ENCODE measurements around the gene GTF2A1L. TPM values are rescaled to one million over a fixed set of nuclear protein-coding genes. Genes with fewer than 3 reads are reported as not detected.
"Not testable (repeated sequence)": the region's sequence is repeated elsewhere in the genome, so short reads cannot be mapped to it uniquely, and the experiment has no call there.

The GTF2A1L gene
- total RNA-seq, 2 experiments from 2014 or later, result not detected

DNA sequence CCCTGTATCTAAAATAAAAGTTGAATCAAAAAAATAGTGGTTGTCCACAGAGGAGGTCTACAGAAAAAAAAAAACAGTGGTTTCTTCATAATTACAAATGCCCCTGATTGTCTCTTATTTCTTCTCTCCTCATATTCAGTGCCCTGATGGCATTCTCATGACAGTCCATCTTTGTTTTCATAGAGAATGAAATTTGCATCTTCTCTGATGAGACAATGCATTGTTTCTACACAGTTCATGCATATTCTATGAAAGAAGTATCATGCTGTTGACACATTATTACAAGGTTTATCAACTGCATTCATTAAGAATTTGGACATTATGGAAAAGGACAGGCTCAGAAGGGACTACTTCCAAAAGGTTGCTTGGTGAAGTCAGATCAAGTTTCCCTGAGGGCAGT is 78.3 kb downstream of the GTF2A1L start:
- POLR2A ChIA-PET, result no interaction called here
- Mint-ChIP-seq H3K4me1 (no peaks in the 10 kb centered on the region), H3K36me3 (no peaks in the 10 kb centered on the region), H3K27ac (no peak overlapping the region), H3K9me3 (no peaks in the 10 kb centered on the region), H3K4me3 (no peak overlapping the region), H3K27me3 (no peaks in the 10 kb centered on the region)
- DNase-seq (no peak), ATAC-seq (ENCODE audit: low read depth) (no peak)

DNA sequence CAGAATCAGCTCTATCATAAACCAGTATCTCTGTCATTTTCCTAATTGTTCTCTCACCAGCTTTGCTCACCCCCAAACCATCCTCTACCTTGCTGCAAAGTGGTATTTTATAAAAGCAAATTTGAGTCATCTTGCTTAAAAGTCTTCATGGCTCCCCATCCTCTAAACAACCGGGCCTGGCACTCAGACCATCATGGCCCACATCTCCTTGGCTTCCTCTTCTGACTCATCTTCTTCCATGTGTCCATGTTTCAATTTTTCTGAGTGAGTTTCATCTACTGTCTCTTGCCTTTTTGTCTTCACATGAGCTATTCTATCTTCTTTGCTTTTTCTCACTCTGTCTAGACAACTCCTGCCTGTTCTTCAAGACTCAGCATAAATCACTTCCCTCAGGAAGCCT is 79.2 kb downstream of the GTF2A1L start:
- H3K9me3 Mint-ChIP-seq, result no peaks in the 10 kb centered on the region
- H3K4me1 Mint-ChIP-seq, result no peaks in the 10 kb centered on the region
- ATAC-seq (ENCODE audit: low read depth) (no peak), DNase-seq (no peak)
- no peaks in the 10 kb centered on the region for H3K36me3 Mint-ChIP-seq
- POLR2A ChIA-PET, result no interaction called here
- no peak overlapping the region for H3K27ac Mint-ChIP-seq
- H3K4me3 Mint-ChIP-seq, result no peak overlapping the region
- H3K27me3 Mint-ChIP-seq, result no peaks in the 10 kb centered on the region

DNA sequence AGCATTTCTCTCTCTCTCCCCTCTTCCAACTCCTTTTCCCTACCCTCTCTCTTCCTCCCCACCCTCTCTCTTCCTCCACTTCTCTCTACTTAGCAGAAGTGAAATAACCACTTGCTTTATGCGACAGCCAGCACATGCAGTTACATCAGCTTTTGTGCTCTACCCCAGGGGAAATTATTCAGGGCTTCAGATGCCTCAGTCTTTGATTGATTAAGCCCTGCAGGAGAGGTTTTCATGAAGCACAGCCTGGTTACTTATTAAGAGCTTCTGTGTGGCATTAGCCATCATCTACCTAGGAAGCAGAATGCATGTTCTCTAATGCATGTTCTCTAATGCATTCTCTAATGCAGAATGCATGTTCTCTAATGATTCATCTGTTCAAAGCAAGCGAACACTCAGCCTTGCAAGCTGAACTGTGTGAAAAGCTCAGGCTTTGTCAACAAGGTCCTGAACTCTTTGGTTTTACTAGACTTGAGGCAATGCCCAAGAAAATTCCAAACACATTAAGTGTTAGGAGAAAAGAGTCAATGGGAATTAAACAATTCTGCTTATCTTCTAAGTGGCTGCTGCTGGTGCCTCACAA is 81.8 kb downstream of the GTF2A1L start:
- Mint-ChIP-seq H3K9me3 (no peaks in the 10 kb centered on the region), H3K36me3 (no peaks in the 10 kb centered on the region), H3K27ac (no peak overlapping the region), H3K4me3 (no peak overlapping the region), H3K4me1 (no peaks in the 10 kb centered on the region), H3K27me3 (no peaks in the 10 kb centered on the region)
- ATAC-seq (ENCODE audit: low read depth), result no peak
- no peak for DNase-seq
- POLR2A ChIA-PET, result interaction anchor here (0.7 kb wide), 1 partner anchor 107 kb away, joined by 3 read pairs; no protein-coding TSS in a partner anchor

DNA sequence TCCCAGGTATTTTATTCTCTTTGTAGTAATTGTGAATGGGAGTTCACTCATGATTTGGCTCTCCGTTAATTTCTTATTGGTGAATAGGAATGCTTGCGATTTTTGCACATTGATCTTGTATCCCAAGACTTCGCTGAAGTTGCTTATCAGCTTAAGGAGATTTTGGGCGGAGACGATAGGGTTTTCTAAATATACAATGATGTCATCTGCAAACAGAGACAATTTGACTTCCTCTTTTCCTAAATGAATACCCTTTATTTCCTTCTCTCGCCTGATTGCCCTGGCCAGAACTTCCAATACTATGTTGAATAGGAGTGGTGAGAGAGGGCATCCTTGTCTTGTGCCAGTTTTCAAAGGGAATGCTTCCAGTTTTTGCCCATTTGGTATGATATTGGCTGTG is 86.0 kb downstream of the GTF2A1L start:
- H3K27ac Mint-ChIP-seq; H3K9me3 Mint-ChIP-seq; POLR2A ChIA-PET; H3K4me1 Mint-ChIP-seq; H3K36me3 Mint-ChIP-seq; ATAC-seq (ENCODE audit: low read depth); DNase-seq; H3K4me3 Mint-ChIP-seq; H3K27me3 Mint-ChIP-seq: not testable (repeated sequence)

DNA sequence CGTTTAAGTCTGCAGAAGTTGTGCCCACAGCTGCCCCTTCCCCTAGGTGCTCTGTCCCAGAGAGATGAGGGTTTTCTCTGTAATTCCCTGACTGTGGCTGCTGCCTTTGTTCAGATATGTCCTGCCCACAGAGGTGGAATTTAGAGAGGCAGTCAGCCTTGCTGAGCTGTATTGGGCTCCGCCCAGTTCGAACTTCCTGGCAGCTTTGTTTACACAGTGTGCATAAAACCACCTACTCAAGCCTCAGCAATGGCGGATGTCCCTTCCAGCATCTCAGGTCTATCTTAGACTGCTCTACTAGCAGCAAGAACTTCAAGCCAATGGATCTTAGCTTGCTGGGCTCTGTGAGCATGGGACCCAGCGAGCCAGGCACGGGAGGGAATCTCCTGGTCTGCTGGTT is 89.8 kb downstream of the GTF2A1L start:
- Mint-ChIP-seq H3K27ac (no peak overlapping the region), H3K4me1 (no peaks in the 10 kb centered on the region), H3K4me3 (no peak overlapping the region), H3K9me3 (no peaks in the 10 kb centered on the region), H3K27me3 (peaks cover 6% of the 10 kb centered on the region), H3K36me3 (no peaks in the 10 kb centered on the region)
- ATAC-seq (ENCODE audit: low read depth) (no peak), DNase-seq (no peak)
- POLR2A ChIA-PET, result no interaction called here

DNA sequence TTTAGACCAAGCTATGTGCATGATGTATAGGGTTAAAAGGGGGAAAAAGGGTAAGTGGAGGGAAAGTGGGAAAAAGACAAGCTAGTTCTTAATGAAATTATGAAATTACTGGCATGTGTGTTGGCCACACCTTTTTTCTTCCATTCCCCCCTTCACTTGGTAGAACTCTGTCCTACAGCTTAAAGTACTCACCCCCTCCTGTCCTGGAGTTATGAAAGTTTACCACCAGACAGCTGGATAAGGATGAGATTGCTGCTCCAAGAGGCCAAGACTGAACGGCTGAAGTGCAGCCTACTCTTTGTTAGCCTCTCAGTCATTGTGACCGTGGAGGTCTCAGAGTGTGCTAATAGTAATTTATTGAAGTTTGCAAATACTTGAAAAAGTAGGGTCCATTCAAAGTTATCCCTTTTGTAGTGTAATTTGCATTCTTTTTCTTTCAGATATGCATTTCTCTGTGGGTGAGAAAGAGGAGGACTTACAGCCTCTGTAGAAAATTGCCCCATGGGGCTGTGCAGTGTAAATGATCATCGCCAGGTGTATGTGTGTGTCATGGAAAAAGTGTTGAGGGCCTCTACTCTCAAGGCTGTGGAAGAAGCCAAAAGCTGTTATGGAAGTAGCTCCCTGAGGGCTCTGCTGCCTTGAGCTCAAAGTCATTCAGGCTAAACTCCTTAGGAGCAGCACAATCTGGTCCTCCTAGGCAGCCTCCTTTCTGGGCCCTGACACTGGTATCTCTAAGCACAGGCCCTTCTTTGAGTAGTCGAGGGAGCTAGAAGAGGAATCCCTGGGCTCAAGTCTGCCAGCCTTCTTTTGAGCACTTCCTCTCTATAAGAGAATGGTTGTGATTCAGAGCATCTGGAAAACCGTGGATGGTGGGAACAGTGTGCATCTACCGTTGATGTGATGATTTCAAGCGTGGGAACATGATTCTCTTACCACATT is 91.7 kb downstream of the GTF2A1L start:
- Mint-ChIP-seq H3K4me3 (no peak overlapping the region), H3K4me1 (no peaks in the 10 kb centered on the region), H3K27ac (no peak overlapping the region), H3K36me3 (no peaks in the 10 kb centered on the region), H3K27me3 (peaks cover 8% of the 10 kb centered on the region), H3K9me3 (no peaks in the 10 kb centered on the region)
- ATAC-seq (ENCODE audit: low read depth) (no peak), DNase-seq (no peak)
- POLR2A ChIA-PET, result no interaction called here

DNA sequence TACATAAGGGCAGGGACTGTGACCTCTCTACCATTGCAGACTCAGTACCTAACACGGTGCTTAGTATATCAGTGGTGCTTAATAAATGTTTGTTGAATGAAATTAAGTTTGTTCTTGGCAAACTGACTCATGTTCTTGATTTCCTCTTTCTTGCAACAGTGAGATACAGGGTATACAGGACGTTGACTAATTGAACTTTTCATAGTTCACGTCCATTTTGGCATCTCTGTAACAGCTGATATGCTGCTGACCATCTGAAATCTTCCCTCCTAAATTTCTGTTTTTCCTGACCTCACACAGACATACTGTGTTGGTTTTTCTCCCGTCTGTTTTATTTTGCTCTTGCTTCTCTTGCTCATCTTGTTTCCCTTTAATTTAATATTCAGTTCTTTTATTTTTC is 93.7 kb downstream of the GTF2A1L start:
- peaks cover 8% of the 10 kb centered on the region for H3K27me3 Mint-ChIP-seq
- ATAC-seq (ENCODE audit: low read depth), result no peak
- no peak overlapping the region for H3K4me3 Mint-ChIP-seq
- H3K9me3 Mint-ChIP-seq, result no peaks in the 10 kb centered on the region
- no peak overlapping the region for H3K27ac Mint-ChIP-seq
- POLR2A ChIA-PET, result no interaction called here
- no peaks in the 10 kb centered on the region for H3K36me3 Mint-ChIP-seq
- H3K4me1 Mint-ChIP-seq, result no peaks in the 10 kb centered on the region
- no peak for DNase-seq

DNA sequence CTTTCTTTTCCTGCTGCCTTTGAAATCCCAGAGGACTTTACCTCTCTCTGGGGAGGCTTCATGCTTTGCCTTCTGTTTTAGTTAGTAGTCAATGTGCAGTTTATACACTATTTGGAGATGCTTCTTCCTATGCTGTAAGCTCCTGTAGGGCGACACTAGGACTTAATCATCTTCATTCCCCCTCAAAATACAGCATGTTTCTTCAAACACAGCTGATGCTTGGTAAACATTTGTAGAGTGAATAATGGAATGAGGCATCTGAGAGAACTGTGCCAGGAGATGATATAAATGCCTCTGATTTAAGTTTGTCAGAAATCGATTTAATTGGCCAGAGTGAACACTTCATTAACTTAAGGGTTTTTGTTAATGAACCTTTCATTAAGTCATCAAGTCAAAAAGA is 94.5 kb downstream of the GTF2A1L start:
- POLR2A ChIA-PET, result no interaction called here
- peaks cover 8% of the 10 kb centered on the region for H3K27me3 Mint-ChIP-seq
- DNase-seq (no peak), ATAC-seq (ENCODE audit: low read depth) (no peak)
- no peak overlapping the region for H3K27ac Mint-ChIP-seq
- H3K9me3 Mint-ChIP-seq, result no peaks in the 10 kb centered on the region
- no peak overlapping the region for H3K4me3 Mint-ChIP-seq
- H3K36me3 Mint-ChIP-seq, result no peaks in the 10 kb centered on the region
- H3K4me1 Mint-ChIP-seq, result no peaks in the 10 kb centered on the region

DNA sequence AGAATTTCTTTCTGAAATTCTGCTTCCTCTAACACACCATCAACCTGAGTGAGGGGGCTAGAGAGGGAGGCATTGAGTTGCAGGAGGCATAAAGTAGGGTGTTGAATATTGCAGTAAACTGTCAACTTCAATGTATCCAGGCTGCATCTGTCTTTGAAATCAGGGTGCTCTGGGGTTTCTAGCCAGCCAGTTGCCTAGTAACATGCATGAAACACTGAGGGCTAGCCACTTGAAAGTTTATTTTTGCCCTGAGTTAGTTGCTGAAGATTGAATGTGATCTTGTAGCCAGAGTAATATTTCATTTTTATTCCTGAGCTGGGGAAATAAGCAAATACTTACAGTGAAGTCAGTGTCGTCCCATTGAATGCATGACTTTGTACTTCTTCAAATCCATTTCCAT is 96.0 kb downstream of the GTF2A1L start:
- DNase-seq, result no peak
- peaks cover 8% of the 10 kb centered on the region for H3K27me3 Mint-ChIP-seq
- no peaks in the 10 kb centered on the region for H3K4me1 Mint-ChIP-seq
- POLR2A ChIA-PET, result no interaction called here
- H3K9me3 Mint-ChIP-seq, result no peaks in the 10 kb centered on the region
- H3K36me3 Mint-ChIP-seq, result no peaks in the 10 kb centered on the region
- ATAC-seq (ENCODE audit: low read depth), result no peak
- no peak overlapping the region for H3K4me3 Mint-ChIP-seq
- H3K27ac Mint-ChIP-seq, result no peak overlapping the region

DNA sequence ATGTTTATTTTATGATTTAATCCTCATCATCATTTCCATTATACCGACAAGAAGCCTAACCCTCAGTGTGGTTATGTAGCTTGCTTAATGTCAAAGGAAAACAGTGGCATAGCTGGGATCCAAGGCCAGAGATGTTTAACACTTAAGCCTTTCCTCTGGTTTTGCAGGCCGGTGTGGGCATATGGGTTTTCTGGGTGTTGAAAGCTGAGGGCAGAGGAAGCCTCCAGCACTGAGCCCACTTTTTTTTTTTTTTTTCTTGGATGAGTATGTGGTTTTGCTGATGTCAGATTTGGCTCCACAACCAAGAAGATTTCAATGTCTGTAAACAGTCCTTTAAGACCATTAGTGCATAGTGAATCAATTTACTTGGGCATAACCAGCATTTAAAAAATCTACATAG is 96.6 kb downstream of the GTF2A1L start:
- no peaks in the 10 kb centered on the region for H3K9me3 Mint-ChIP-seq
- ATAC-seq (ENCODE audit: low read depth) (no peak), DNase-seq (no peak)
- no peaks in the 10 kb centered on the region for H3K36me3 Mint-ChIP-seq
- H3K27ac Mint-ChIP-seq, result no peak overlapping the region
- POLR2A ChIA-PET, result no interaction called here
- no peaks in the 10 kb centered on the region for H3K4me1 Mint-ChIP-seq
- no peak overlapping the region for H3K4me3 Mint-ChIP-seq
- peaks cover 8% of the 10 kb centered on the region for H3K27me3 Mint-ChIP-seq

DNA sequence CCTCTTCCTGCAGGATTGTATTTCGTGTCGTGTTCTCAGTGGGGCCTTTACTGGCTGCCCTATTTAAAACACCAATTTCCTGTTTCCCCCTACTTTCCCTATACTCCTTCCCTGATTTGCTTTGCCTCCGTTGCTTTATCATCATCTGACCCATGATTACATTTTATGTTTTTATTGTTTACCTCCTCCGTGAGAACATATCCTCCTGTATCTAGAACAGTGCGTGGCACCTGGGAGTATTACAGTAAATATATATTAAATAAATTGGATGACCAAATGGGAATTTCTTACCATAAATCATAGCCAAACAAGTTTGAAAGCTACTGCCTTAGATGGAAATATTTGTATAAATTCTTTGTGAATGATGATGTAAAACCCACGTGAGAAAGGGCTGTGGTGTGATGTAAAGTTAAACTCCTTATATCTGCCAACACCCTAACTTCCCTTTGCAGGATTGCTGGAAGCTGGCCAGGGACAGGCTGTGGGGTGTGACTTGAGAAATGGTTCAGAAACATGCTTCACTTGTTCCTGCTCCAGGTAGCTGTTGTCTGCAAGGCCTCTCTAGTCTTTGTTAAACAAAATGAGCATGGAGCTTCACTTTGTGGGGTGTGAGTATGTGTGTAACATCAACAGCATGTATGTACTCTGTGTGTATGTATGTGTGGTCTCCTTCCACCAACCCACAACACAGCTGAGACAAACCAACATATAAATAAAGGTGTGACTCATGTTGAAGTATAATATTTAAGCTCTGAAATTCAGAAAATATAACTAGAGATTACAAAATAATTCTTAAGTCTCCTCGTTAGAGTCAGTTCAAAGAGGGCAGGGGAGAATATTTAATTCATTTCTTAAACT is 97.6 kb downstream of the GTF2A1L start:
- H3K4me3 Mint-ChIP-seq, result no peak overlapping the region
- H3K36me3 Mint-ChIP-seq, result no peaks in the 10 kb centered on the region
- H3K27me3 Mint-ChIP-seq, result peaks cover 6% of the 10 kb centered on the region
- no peaks in the 10 kb centered on the region for H3K9me3 Mint-ChIP-seq
- ATAC-seq (ENCODE audit: low read depth), result no peak
- no peak for DNase-seq
- POLR2A ChIA-PET, result no interaction called here
- H3K4me1 Mint-ChIP-seq, result no peaks in the 10 kb centered on the region
- no peak overlapping the region for H3K27ac Mint-ChIP-seq

DNA sequence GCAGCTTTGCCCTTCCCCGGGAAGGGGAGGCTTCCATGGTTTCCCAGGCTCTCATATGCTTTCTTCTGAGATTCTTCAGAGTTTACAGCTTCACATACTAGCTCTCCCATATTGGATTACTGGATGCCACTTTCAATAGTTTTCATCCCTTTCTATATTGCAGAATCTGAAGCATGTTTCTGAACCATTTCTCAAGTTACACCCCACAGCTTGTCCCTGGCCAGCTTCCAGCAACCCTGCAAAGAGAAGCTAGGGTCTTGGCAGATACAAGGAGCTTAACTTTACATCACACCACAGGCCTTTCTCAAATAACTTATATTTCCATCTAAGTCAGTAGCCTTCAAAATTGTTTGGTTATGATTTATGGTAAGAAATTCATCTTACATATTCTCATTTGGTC is 98.3 kb downstream of the GTF2A1L start:
- ATAC-seq (ENCODE audit: low read depth) (no peak), DNase-seq (no peak)
- Mint-ChIP-seq H3K27me3 (peaks cover 3% of the 10 kb centered on the region), H3K9me3 (no peaks in the 10 kb centered on the region), H3K36me3 (no peaks in the 10 kb centered on the region), H3K4me3 (no peak overlapping the region), H3K27ac (no peak overlapping the region), H3K4me1 (no peaks in the 10 kb centered on the region)
- POLR2A ChIA-PET, result no interaction called here

DNA sequence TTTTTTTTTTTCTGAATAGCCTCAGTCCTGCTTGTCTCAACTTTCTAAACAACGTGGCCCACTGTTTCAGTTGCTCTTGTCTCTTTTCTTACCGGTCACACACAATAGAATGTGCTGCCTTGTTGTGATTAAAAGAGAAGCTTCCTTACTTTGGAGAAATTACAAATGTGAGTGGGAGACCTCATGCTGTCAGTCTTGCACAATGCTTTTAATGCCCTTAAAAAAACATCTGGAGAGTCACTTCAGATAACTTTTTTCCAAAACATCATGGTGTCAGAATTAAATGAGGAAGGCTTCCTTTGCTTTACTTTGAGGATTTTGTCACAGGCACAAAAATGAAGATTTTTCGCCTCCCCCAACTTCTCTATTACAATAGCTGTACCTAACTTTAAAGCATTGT is 100.2 kb downstream of the GTF2A1L start:
- Mint-ChIP-seq H3K36me3 (no peaks in the 10 kb centered on the region), H3K4me1 (no peaks in the 10 kb centered on the region), H3K9me3 (no peaks in the 10 kb centered on the region), H3K27ac (no peak overlapping the region), H3K27me3 (peaks cover 1% of the 10 kb centered on the region), H3K4me3 (no peak overlapping the region)
- ATAC-seq (ENCODE audit: low read depth) (no peak), DNase-seq (no peak)
- POLR2A ChIA-PET, result no interaction called here

Measured in activated naive CD8-positive, alpha-beta T cell treated with anti-CD3 and anti-CD28 coated beads, Interleukin-2, amount 10 ng/mL, durations not matched to agents 7 days and 5 days (primary cell).